RKO (cell line): ENCODE data around the gene EPRS1.
A peak's percentile ranks its signal among the peaks of the same experiment; 100 is the strongest.

Experiments used
- DNase-seq: peaks from one replicate; pipeline ENCODE4 v3.0.0-alpha.2; 2016; ENCODE audit warnings: low spot score

The EPRS1 gene

DNA sequence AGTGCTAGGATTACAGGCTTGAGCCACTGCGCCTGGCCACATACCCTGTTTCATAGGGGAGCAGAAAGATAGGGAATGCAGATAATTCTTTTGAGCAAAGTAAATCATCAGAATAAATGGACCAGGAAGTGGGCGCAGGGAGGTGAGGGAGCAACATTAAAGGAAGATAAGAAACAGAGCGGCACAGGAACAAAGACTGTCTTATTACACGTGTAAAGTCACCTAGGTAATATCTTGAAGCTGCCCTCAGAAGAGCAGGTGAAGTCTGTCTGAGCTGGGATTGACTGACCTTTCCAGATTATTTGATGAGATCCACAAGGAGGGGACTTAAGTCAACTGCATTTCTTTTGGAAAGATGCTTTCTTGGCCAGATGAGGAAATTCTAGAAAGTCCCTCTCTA, 7.7 kb downstream of the EPRS1 start:
- no peak for DNase-seq

DNA sequence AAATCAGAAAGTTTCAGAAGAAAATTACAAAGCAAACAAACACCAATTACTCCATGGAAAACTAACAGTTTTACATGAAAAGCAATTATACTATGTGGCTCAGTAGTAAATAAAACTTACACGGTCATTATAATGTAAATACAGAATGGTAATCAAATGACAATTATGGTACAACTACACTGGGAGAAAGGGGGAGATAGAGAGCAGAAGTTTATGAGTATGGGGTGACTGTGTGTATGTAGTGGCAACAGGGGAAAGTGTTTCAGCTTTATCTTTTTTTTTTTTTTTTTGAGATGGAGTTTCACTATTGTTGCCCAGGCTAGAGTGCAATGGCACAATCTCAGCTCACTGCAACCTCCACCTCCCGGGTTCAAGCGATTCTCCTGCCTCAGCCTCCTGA, 8.5 kb downstream of the EPRS1 start:
- DNase-seq, result peak; percentile 52

DNA sequence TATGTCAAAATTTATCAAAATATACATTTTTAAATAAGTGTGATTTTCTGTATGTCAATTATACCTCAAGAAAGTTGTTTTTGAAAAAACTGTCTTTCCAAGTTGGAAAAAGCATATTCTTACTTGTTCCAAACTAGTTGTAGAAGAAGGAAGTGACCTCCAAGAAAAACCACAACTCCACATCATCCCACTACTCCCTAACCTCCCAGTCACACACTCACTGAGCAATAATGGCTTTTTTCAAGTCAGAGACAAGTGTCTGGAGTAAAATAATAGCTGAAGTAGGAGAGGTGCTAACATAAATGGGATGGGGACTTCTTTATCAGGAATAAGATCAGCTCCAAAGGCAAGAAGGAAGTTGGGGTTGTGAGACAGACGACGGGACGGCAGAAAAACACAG, 13.4 kb downstream of the EPRS1 start:
- DNase-seq, result no peak

DNA sequence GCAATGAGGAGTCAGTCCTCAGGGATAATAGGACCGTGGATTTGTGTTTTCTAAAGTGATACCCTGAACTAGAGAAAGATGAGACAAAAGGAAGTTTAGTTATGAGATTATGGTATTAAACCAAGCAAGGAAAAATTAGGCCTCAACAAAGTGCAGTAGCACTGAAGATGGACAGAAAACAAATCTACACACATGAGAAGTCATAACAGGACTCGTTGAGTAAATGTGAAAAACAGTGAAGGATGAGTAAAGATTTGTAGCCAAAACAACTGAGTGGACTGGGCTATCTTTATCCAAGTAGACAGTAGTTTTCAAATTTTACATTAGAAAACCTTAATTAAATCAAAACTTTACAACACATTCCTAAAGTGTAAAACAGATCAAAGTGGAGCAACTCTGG, 15.0 kb downstream of the EPRS1 start:
- DNase-seq, result no peak

DNA sequence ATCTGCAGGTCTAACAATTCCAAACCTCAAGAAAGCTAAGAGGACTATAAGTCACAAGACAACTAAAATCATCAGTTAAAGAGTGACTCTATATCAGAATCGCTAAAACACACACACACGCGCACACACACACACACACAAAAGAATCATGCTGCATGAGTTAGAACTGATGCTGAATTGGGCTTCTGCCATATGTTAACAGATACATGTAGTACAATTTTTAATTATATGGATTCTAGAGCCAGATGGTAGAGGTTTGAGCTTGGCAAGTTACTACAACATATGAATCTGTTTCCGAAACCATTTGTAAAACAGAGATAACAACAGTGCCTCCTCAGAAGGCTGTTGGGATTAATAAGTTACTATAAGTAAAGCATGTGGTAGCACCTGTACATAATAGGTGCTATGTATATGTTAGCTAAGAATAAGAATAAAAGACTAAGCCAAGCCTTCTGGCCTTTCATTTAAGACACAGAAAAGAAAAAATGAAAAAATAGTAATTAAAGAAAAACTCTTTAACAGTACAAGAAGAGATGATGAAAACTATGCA, 17.9 kb downstream of the EPRS1 start:
- no peak for DNase-seq

DNA sequence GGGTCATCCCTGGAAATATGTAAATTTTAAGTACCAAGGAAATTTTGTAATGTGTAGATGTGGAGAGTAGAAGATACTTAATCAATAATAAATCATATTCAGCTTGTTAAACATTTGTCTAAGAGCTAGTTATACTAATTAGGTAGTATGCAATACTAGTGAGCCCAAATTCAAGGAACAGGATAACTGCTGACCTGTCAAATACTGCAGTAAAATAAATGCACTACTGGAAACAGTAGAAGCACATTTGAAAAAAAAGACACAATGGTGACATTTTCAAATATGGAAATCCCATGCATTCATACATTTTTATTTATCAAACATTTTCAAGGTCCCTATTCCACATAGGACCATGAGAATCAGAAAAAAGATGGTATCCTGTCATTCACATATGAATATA, 27.2 kb downstream of the EPRS1 start:
- DNase-seq, result no peak

DNA sequence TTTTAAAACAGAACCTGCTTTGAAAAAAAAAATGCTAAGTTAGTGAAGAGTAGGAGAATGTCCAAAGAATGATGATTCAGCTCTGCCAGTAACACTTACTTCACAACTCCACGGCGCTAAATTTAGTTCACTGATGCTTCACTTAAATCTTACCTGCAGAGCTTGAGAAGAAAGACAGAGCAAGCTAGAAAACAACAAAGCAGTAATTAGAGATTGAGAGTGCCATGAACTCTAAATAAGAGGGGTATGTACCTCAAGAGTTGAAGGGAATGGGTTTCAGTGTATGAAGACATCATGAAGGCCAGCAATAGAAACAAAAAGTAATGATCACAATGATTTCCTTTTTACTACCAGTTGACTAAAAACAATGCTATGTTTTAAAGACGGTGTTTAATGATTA, 32.8 kb downstream of the EPRS1 start:
- no peak for DNase-seq

DNA sequence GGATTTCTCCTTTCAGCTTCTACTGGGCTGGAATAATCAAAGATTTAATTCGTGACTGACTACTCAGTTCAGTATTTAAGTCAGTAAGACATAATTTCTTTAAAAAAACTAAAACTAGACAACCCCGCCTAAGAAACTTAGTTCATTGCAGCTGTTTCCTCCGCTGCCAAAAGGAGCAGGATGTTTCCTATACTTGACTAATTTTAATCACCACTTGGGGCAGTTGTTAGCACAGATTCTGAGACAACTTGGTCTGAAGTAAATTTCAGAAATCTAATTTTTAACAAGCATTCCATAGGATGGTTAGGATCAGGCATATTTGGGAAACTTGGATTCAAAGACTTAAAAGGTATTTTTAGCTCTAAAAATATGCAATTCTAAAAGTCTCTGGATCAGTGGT, 34.0 kb downstream of the EPRS1 start:
- peak; percentile 36 for DNase-seq

DNA sequence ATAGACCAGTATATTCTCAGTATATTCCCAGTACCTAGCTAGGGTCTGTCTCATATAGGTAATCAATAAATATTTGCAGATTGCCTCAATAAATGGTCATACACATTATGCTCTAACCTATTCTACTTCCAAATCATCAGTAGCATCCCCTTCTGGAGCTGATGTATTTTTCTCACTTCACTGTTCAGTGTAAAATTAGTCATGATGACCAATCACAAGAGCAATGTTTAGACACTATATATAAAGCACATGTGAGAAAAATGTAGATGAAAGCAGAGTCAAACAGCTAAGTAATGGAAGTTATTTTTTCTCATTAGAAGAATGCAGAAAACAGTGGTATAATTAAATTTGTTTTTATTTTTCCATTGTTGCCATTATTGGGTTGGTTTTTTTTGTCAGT, 34.7 kb downstream of the EPRS1 start:
- DNase-seq, result peak; percentile 46

DNA sequence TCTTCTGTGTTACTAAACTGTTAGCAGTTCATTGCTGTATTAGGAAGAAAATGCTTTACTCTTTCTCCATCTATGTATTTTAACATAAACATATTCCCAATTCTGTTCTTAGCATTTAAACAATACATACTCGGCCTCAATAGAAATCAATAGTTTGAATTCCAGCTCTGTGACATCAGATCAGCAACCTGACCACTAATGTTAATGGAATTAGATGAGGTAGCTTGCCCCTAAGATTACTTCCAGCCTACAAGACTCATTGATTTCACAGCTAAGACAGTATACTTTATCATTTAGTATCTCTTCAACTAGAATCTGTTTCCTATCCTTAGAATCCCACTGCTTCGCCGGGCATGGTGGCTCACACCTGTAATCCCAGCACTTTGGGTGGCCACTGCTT, 38.9 kb downstream of the EPRS1 start:
- no peak for DNase-seq

DNA sequence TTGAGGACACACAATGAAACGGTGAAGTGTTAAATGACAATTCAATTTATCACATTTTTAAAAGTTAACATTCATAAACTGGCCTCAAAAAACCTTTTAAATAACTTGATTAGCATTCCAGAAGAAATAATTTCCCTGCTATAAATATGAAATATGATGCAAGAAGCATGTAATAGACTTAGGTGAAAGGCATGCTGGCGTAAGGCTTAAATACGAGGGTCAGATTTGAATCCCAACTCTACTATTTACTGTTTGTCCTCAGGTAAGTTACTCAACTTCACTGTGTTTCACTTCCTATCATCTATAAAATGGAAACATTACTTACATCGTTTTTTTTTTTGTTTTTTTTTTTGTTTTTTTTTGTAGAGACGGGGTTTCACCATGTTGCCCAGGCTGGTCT, 40.8 kb downstream of the EPRS1 start:
- DNase-seq, result no peak

DNA sequence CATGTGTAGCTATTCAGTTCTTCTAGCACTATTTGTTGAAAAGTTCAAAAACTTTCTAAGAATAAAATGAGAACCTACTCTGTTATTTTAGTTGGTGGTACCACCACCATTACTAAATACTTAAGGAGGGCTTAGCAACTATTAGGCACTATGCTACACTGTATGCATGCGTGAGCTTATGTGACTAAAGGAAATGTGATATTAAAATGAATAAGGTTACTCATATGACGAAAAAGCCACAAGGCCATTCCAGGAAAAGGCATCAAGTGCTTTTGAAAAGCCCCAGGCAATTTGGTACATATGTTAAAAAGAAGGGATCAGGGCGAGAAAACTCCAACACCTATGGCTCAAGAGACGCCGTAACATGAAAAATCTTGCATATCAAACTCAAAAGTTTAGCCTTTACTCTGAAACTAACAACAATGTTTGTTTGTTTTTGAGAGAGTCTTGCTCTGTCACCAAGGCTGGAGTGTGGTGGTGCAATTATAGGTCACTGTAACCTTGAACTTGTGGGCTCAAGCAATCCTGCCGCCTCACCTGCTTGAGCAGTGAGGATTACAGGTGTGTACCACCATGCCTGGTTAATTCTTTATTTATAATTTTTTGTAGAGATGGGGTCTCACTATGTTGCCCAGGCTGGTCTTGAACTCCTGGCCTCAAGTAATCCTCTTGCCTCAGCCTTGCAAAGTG, 42.5 kb downstream of the EPRS1 start:
- DNase-seq, result no peak

DNA sequence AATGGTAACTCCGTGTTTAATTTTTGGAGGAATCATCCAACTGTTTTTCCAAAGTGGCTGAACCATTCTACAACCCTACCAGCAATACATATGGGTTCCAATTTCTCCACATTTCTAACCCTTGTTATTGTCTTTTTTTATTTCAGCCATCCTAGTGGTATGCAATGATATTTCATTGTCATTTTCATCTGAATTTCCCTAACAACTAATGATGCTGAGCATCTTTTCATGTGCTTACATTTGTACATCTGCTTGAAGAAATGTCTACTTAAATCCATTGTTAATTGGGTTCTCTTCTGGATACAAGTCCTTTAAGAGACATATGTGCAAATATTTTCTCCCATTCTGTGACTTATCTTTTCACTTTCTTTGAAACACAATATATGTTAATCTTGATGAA, 43.3 kb downstream of the EPRS1 start:
- DNase-seq, result no peak

DNA sequence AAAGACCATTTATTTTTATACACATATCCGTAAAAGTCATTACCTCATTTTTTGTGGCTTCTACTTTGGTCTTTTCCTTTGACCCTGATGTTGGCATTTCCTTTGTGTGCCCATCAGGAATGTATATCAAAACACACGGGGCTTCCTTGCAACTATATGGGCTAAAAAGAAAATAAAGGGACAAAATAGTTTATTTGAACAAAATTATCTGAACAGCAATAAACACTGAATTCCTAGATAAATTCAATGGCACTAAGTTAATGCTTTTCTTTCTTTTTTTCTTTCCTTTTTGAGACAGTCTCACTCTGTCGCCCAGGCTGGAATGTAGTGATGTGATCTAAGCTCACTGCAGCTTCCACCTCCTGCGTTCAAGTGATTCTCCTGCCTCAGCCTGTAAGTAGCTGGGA, 45.2 kb downstream of the EPRS1 start:
- no peak for DNase-seq

DNA sequence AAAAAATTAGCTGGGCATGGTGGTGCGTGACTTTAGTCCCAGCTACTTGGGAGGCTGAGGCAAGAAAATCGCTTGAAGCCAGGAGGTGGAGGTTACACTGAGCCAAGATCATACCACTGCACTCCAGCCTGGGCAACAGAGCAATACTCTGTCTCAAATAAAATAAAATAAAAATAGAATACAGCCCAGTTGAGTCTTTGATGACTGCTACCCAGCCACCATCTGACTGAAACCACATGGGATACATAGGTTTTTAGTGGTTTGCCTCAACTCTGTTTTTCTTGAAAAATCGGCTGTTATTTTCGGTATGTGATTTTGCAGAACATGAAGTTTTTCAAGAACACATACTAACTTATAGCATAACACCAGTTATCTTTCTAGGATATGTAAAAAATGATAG, 46.5 kb downstream of the EPRS1 start:
- no peak for DNase-seq
